ENCODE results near the gene ESYT2. TPM values are rescaled to one million over a fixed set of nuclear protein-coding genes. Genes with fewer than 3 reads are reported as not detected.
A peak's percentile ranks its signal among the peaks of the same experiment; 100 is the strongest.

ESYT2 gene
- total RNA-seq, 1 experiment from 2014 or later: 66.6 TPM

- no peak for DNase-seq
- intact Hi-C loops (cut with micrococcal nuclease; ENCODE audit: unreplicated experiment): no loop called here
- H3K27ac Mint-ChIP-seq (ENCODE audit: unreplicated experiment): no peak overlapping the region
- no peaks in the 10 kb centered on the region for H3K27me3 Mint-ChIP-seq (ENCODE audit: unreplicated experiment)
- CTCF ChIA-PET: no interaction called here
- no peaks in the 10 kb centered on the region for H3K9me3 Mint-ChIP-seq (ENCODE audit: low read depth, unreplicated experiment)
- no TSS peak for BruUV-seq (replicated peaks)
- no peak for TF ChIP-seq CTCF (IDR thresholded peaks at IDR 0.05; ENCODE audit: unreplicated experiment)
- H3K4me1 Mint-ChIP-seq (ENCODE audit: low read depth, unreplicated experiment): no peaks in the 10 kb centered on the region
- H3K36me3 Mint-ChIP-seq (ENCODE audit: insufficient read depth, unreplicated experiment): peaks cover 20% of the 10 kb centered on the region
- no peak overlapping the region for H3K4me3 Mint-ChIP-seq (ENCODE audit: low read depth, unreplicated experiment)
Observed at GRCh38 chr7:158783595-158783994, 45.7 kb downstream of the ESYT2 start.

GRCh38 chr7:158782761-158783401, 46.4 kb downstream of the ESYT2 start:
- H3K9me3 Mint-ChIP-seq (ENCODE audit: low read depth, unreplicated experiment): no peaks in the 10 kb centered on the region
- CTCF ChIA-PET: no interaction called here
- no peak for TF ChIP-seq CTCF (IDR thresholded peaks at IDR 0.05; ENCODE audit: unreplicated experiment)
- no peaks in the 10 kb centered on the region for H3K27me3 Mint-ChIP-seq (ENCODE audit: unreplicated experiment)
- peak; percentile 33 for DNase-seq
- intact Hi-C loops (cut with micrococcal nuclease; ENCODE audit: unreplicated experiment): no loop called here
- BruUV-seq (replicated peaks): no TSS peak
- H3K4me1 Mint-ChIP-seq (ENCODE audit: low read depth, unreplicated experiment): no peaks in the 10 kb centered on the region
- no peak overlapping the region for H3K4me3 Mint-ChIP-seq (ENCODE audit: low read depth, unreplicated experiment)
- peaks cover 14% of the 10 kb centered on the region for H3K36me3 Mint-ChIP-seq (ENCODE audit: insufficient read depth, unreplicated experiment)
- H3K27ac Mint-ChIP-seq (ENCODE audit: unreplicated experiment): no peak overlapping the region

DNA sequence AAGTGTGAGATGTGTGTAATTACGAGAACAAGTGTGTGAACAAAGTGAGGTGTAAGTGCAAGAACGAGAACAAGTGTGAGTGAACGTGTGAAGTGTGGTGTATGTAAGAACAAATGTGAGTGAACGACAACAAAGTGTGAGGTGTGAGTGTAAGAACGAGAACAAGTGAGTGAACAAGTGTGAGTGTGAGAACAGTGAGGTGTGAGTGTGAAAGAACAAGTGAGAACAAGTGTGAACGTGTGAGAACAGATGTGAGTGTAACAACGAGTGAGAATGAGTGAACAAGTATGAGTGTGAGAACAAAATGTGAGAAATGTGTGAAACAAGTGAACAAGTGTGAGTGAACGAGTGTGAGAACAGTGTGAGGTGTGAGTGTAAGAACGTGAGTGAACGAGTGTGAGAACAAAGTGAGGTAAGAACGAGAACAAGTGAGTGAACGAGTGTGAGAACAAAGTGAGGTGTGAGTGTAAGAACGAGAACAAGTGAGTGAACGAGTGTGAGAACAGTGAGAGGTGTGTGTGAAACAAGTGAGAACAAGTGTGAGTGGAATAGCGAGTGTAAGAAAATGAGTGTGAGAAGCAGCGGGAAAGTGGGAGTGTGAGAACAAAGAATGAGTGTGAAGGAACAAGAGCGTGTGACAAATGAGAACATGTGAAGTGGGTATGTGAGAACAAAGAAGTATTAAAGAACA, 47.2 kb downstream of the ESYT2 start:
- no peak for TF ChIP-seq CTCF (IDR thresholded peaks at IDR 0.05; ENCODE audit: unreplicated experiment)
- Mint-ChIP-seq H3K4me3 (ENCODE audit: low read depth, unreplicated experiment) (no peak overlapping the region), H3K27ac (ENCODE audit: unreplicated experiment) (no peak overlapping the region), H3K27me3 (ENCODE audit: unreplicated experiment) (no peaks in the 10 kb centered on the region), H3K4me1 (ENCODE audit: low read depth, unreplicated experiment) (no peaks in the 10 kb centered on the region), H3K9me3 (ENCODE audit: low read depth, unreplicated experiment) (no peaks in the 10 kb centered on the region), H3K36me3 (ENCODE audit: insufficient read depth, unreplicated experiment) (peaks cover 7% of the 10 kb centered on the region)
- intact Hi-C loops (cut with micrococcal nuclease; ENCODE audit: unreplicated experiment): no loop called here
- CTCF ChIA-PET: no interaction called here
- no TSS peak for BruUV-seq (replicated peaks)
- no peak for DNase-seq

DNA sequence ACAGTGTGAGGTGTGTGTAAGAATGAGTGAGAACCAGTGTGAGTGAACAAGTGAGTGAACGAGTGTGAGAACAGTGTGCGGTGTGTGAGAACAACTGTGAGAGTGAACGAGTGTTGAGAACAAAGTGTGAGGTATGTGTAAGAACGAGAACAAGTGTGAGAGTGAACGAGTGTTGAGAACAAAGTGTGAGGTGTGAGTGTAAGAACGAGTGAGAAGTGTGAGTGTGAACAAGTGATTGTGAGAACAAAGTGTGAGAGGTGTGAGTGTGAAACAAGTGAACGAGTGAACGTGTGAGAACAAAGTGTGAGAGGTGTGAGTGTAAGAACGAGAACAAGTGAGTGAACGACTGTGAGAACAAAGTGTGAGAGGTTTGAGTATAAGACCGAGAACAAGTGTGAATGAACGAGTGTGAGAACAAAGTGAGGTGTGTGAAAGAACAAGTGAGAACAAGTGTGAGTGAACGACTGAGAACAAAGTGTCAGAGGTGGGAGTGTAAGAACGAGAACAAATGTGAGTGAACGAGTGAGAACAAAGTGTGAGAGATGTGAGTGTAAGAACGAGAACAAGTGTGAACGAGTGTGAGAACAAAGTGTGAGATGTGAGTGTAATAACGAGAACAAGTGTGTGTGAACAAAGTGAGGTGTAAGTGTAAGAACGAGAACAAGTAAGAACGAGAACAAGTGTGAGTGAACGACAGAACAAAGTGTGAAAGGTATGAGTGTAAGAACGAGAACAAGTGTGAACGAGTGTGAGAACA, 47.9 kb downstream of the ESYT2 start:
- Mint-ChIP-seq H3K4me3 (ENCODE audit: low read depth, unreplicated experiment) (no peak overlapping the region), H3K27ac (ENCODE audit: unreplicated experiment) (no peak overlapping the region), H3K27me3 (ENCODE audit: unreplicated experiment) (no peaks in the 10 kb centered on the region), H3K4me1 (ENCODE audit: low read depth, unreplicated experiment) (no peaks in the 10 kb centered on the region), H3K9me3 (ENCODE audit: low read depth, unreplicated experiment) (no peaks in the 10 kb centered on the region), H3K36me3 (ENCODE audit: insufficient read depth, unreplicated experiment) (no peaks in the 10 kb centered on the region)
- intact Hi-C loops (cut with micrococcal nuclease; ENCODE audit: unreplicated experiment): no loop called here
- no peak for DNase-seq
- no TSS peak for BruUV-seq (replicated peaks)
- CTCF ChIA-PET: no interaction called here
- no peak for TF ChIP-seq CTCF (IDR thresholded peaks at IDR 0.05; ENCODE audit: unreplicated experiment)
